Mammary epithelial cell (primary cell): ENCODE results near the gene CROCC.

Source experiments
- EZH2 ChIP-seq: IDR thresholded peaks from 2 replicates; pipeline ENCODE4 v1.6.1; 2012; ENCODE audit warnings: low read length, inconsistent platforms, borderline replicate concordance
- TF ChIP-seq, protein P1 (sequence below), 2 donors: IDR thresholded peaks in 1 of 2; conservative IDR thresholded peaks in 1 of 2; 2 replicates each; pipeline ENCODE4 v1.5.1; 2011 to 2012; ENCODE audit warnings: inconsistent platforms in 2 of 2, low read length in 2 of 2, mild to moderate bottlenecking in 2 of 2, control low read depth in 1 of 2, low read depth in 1 of 2; ENCODE audit not compliant: insufficient read depth in 1 of 2; ENCODE audit errors: extremely low read depth in 1 of 2

DNA sequence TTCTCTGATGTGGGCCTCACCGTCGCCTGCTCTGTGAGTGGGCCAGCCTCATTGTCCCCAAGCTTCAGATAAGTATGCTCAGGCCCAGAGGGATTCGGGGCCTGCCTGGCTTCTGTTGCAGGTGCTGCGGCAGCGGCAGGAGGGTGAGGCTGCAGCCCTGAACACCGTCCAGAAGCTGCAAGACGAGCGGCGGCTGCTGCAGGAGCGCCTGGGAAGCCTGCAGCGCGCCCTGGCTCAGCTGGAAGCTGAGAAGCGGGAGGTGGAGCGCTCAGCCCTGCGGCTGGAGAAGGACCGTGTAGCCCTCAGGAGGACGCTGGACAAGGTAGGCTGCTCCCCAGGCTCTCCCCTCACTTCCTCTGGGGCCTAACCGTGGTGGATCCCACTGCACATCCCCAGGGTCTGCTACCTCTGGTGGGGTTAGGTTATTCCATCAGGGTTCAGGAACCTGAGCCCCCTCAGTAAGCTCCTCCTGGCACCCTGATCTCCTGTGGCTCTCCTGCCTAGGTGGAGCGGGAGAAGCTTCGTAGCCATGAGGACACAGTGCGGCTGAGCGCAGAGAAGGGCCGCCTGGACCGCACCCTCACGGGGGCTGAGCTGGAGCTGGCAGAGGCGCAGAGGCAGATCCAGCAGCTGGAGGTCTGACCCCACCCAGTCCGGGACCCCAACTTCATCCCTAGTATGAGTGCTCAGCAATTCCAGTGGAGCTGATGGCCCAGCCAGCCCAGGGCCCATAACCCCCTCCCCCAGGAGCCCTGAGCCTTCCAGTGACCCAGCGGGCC lies 48.6 kb downstream of the CROCC start:
- TF ChIP-seq, protein P1, sequence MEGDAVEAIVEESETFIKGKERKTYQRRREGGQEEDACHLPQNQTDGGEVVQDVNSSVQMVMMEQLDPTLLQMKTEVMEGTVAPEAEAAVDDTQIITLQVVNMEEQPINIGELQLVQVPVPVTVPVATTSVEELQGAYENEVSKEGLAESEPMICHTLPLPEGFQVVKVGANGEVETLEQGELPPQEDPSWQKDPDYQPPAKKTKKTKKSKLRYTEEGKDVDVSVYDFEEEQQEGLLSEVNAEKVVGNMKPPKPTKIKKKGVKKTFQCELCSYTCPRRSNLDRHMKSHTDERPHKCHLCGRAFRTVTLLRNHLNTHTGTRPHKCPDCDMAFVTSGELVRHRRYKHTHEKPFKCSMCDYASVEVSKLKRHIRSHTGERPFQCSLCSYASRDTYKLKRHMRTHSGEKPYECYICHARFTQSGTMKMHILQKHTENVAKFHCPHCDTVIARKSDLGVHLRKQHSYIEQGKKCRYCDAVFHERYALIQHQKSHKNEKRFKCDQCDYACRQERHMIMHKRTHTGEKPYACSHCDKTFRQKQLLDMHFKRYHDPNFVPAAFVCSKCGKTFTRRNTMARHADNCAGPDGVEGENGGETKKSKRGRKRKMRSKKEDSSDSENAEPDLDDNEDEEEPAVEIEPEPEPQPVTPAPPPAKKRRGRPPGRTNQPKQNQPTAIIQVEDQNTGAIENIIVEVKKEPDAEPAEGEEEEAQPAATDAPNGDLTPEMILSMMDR (conservative IDR thresholded peaks at IDR 0.05 in 1 of 2, IDR thresholded peaks at IDR 0.05 in 1 of 2; ENCODE audit: extremely low read depth in 1 of 2, insufficient read depth in 1 of 2, low read depth in 1 of 2, low read length in 2 of 2), result no peak
- TF ChIP-seq EZH2, result no peak
